ENCODE results near the gene IER2. TPM values are rescaled to one million over a fixed set of nuclear protein-coding genes. Genes with fewer than 3 reads are reported as not detected.
"Not testable (repeated sequence)": the region's sequence is repeated elsewhere in the genome, so short reads cannot be mapped to it uniquely, and the experiment has no call there.

The IER2 gene
- polyA plus RNA-seq, 3 donors from 2014 or later = 395 to 487 (median 487) TPM

- Mint-ChIP-seq H3K27ac (peak overlapping the region; percentile 97 to 99 (median 98)), H3K27me3 (ENCODE audit: low read depth in 3 of 3) (peaks cover 39 to 56% (median 46%) of the 10 kb centered on the region in 3 donors), H3K9me3 (no peaks in the 10 kb centered on the region), H3K36me3 (peaks cover 3 to 13% (median 11%) of the 10 kb centered on the region in 3 donors), H3K4me1 (peaks cover 57 to 63% of the 10 kb centered on the region in 2 donors), H3K4me3 (peak overlapping the region; percentile 93 to 99 (median 97))
- peak; percentile 71 to 81 (median 76) for DNase-seq
These were observed 4.1 kb downstream of the IER2 start for GRCh38 chr19:13154241-13154778.

GRCh38 chr19:13154911-13155471 lies 4.8 kb downstream of the IER2 start:
- peaks cover 3 to 13% (median 11%) of the 10 kb centered on the region in 3 donors for H3K36me3 Mint-ChIP-seq
- H3K27ac Mint-ChIP-seq = peak overlapping the region; percentile 97 to 99 (median 98)
- peaks cover 39 to 57% (median 46%) of the 10 kb centered on the region in 3 donors for H3K27me3 Mint-ChIP-seq (ENCODE audit: low read depth in 3 of 3)
- peaks cover 59 to 63% of the 10 kb centered on the region in 2 donors for H3K4me1 Mint-ChIP-seq
- DNase-seq = peak; percentile 84 to 87 (median 86)
- H3K4me3 Mint-ChIP-seq = peak overlapping the region; percentile 93 to 99 (median 97)
- H3K9me3 Mint-ChIP-seq = no peaks in the 10 kb centered on the region

GRCh38 chr19:13155472-13156359 lies 5.5 kb downstream of the IER2 start:
- Mint-ChIP-seq H3K4me3 (peak overlapping the region; percentile 93 to 99 (median 97)), H3K9me3 (no peaks in the 10 kb centered on the region), H3K4me1 (peaks cover 57 to 61% of the 10 kb centered on the region in 2 donors), H3K36me3 (peaks cover 3 to 13% (median 11%) of the 10 kb centered on the region in 3 donors), H3K27ac (peak overlapping the region; percentile 97 to 99 (median 98)), H3K27me3 (ENCODE audit: low read depth in 3 of 3) (peaks cover 39 to 54% (median 43%) of the 10 kb centered on the region in 3 donors)
- peak; percentile 83 to 89 (median 86) for DNase-seq

GRCh38 chr19:13159713-13160112 lies 9.5 kb downstream of the IER2 start:
- Mint-ChIP-seq H3K4me1 (peaks cover 69 to 74% of the 10 kb centered on the region in 2 donors), H3K36me3 (peaks cover 0 to 3% (median 2%) of the 10 kb centered on the region in 3 donors), H3K27me3 (ENCODE audit: low read depth in 3 of 3) (peaks cover 13 to 26% (median 19%) of the 10 kb centered on the region in 3 donors), H3K27ac (peak overlapping the region; percentile 53 to 86 (median 74)), H3K4me3 (peak overlapping the region; percentile 19 to 73 (median 24)), H3K9me3 (no peaks in the 10 kb centered on the region)
- DNase-seq = no peak

GRCh38 chr19:13160557-13160956 lies 10.3 kb downstream of the IER2 start:
- Mint-ChIP-seq H3K27me3 (ENCODE audit: low read depth in 3 of 3) (peaks cover 6 to 19% (median 13%) of the 10 kb centered on the region in 3 donors), H3K9me3 (no peaks in the 10 kb centered on the region), H3K27ac (peak overlapping the region; percentile 48 to 84 (median 71)), H3K36me3 (no peaks in the 10 kb centered on the region), H3K4me1 (peaks cover 73 to 77% of the 10 kb centered on the region in 2 donors), H3K4me3 (peak overlapping the region in 4 of 5 donors; percentile 23 to 55 (median 41))
- no peak for DNase-seq

- DNase-seq = peak; percentile 67 to 74 (median 71)
- Mint-ChIP-seq H3K27me3 (ENCODE audit: low read depth in 3 of 3) (peaks cover 2 to 13% (median 5%) of the 10 kb centered on the region in 3 donors), H3K36me3 (no peaks in the 10 kb centered on the region), H3K4me1 (peaks cover 72 to 80% of the 10 kb centered on the region in 2 donors), H3K27ac (peak overlapping the region; percentile 92 to 99 (median 98)), H3K4me3 (peak overlapping the region; percentile 85 to 93 (median 86)), H3K9me3 (no peaks in the 10 kb centered on the region)
These were observed 12.8 kb downstream of the IER2 start for GRCh38 chr19:13162724-13163608.

- H3K9me3 Mint-ChIP-seq = no peaks in the 10 kb centered on the region
- peak overlapping the region; percentile 60 to 93 (median 85) for H3K4me3 Mint-ChIP-seq
- H3K4me1 Mint-ChIP-seq = peaks cover 69 to 81% of the 10 kb centered on the region in 2 donors
- no peaks in the 10 kb centered on the region for H3K36me3 Mint-ChIP-seq
- peak in 2 of 3 donors; percentile 25 to 39 for DNase-seq
- H3K27me3 Mint-ChIP-seq (ENCODE audit: low read depth in 3 of 3) = peaks cover 2 to 13% (median 6%) of the 10 kb centered on the region in 3 donors
- H3K27ac Mint-ChIP-seq = peak overlapping the region; percentile 92 to 99 (median 98)
These were observed 13.6 kb downstream of the IER2 start for GRCh38 chr19:13163609-13164342.

GRCh38 chr19:13164343-13165161 lies 14.3 kb downstream of the IER2 start:
- Mint-ChIP-seq H3K9me3 (no peaks in the 10 kb centered on the region), H3K27me3 (ENCODE audit: low read depth in 3 of 3) (peaks cover 2 to 10% (median 6%) of the 10 kb centered on the region in 3 donors), H3K4me1 (peaks cover 77 to 84% of the 10 kb centered on the region in 2 donors), H3K4me3 (peak overlapping the region; percentile 60 to 93 (median 85)), H3K36me3 (no peaks in the 10 kb centered on the region), H3K27ac (peak overlapping the region; percentile 92 to 99 (median 98))
- DNase-seq = peak; percentile 53 to 65 (median 63)

GRCh38 chr19:13165162-13165997 lies 15.2 kb downstream of the IER2 start:
- Mint-ChIP-seq H3K4me1 (peaks cover 78 to 87% of the 10 kb centered on the region in 2 donors), H3K36me3 (no peaks in the 10 kb centered on the region), H3K27me3 (ENCODE audit: low read depth in 3 of 3) (peaks cover 2 to 8% (median 6%) of the 10 kb centered on the region in 3 donors), H3K27ac (peak overlapping the region; percentile 94 to 99 (median 98)), H3K9me3 (no peaks in the 10 kb centered on the region), H3K4me3 (peak overlapping the region in 4 of 5 donors; percentile 75 to 93 (median 87))
- DNase-seq = no peak

GRCh38 chr19:13166151-13166550 lies 15.9 kb downstream of the IER2 start:
- H3K27me3 Mint-ChIP-seq (ENCODE audit: low read depth in 3 of 3); DNase-seq; H3K36me3 Mint-ChIP-seq; H3K9me3 Mint-ChIP-seq: not testable (repeated sequence)
- Mint-ChIP-seq H3K27ac (peak overlapping the region; percentile 94 to 99 (median 98)), H3K4me1 (peaks cover 83 to 88% of the 10 kb centered on the region in 2 donors), H3K4me3 (peak overlapping the region in 3 of 5 donors; percentile 23 to 89 (median 36))

- peak overlapping the region; percentile 94 to 99 (median 98) for H3K27ac Mint-ChIP-seq
- H3K27me3 Mint-ChIP-seq (ENCODE audit: low read depth in 3 of 3) = peaks cover 0 to 4% (median 4%) of the 10 kb centered on the region in 3 donors
- no peaks in the 10 kb centered on the region for H3K36me3 Mint-ChIP-seq
- peak overlapping the region in 2 of 5 donors; percentile 6 to 36 for H3K4me3 Mint-ChIP-seq
- no peak for DNase-seq
- no peaks in the 10 kb centered on the region for H3K9me3 Mint-ChIP-seq
- H3K4me1 Mint-ChIP-seq = peaks cover 83 to 86% of the 10 kb centered on the region in 2 donors
These were observed 19.6 kb downstream of the IER2 start for GRCh38 chr19:13169769-13170168.

All from immature natural killer cell (primary cell).